Measurements from ENCODE around the gene SRGAP3.

The SRGAP3 gene

DNA sequence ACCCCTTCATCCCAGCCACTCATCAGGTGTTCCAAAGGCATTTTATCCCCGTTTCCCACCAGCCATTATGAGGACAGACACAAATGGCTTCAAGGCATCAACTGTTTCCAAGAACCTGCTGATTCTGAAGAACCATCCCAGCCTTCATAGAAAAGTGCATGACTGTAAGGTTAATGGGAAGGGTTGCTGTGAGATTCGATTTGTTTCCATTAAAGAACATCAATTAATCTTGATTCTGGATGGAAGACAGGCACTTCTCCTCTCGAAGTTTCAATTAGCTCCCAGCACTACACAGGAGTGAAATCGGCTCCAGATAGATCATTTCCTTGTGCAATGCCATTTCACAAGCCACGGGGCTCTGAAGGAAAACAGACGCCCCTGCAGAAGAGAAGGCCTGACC, 25.8 kb downstream of the SRGAP3 start:
- no peak for DNase-seq

DNA sequence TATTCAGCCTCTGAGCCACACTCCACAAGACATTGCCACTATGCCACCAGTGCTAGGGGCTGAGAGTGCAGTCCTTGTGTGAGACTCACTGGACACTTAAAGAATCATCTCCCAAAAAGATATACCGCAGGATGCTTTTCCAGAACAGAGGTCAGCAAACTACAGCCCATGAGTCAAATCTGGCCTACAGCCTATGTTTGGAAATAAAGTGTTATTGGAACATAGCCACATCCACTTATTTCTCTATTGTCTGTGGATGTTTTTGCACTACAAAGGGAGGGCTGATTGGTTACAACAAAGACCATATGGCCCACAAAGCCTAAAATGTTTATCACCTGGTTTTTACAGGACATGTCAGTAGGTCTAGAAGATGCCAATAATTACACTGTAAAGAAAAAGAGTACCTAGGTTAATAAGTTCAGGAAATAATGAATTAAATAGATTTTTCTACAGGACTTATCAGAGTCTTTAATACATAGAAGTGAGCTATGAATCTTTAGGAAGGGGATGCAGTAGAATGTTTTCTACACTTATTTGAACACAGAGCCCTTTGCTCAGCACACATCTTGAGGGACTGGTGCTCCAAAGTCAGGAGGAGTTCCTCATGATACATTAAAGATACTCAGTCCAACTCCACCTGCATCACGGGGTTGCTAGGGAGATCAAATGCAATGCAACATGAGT, 26.3 kb downstream of the SRGAP3 start:
- no peak for DNase-seq

DNA sequence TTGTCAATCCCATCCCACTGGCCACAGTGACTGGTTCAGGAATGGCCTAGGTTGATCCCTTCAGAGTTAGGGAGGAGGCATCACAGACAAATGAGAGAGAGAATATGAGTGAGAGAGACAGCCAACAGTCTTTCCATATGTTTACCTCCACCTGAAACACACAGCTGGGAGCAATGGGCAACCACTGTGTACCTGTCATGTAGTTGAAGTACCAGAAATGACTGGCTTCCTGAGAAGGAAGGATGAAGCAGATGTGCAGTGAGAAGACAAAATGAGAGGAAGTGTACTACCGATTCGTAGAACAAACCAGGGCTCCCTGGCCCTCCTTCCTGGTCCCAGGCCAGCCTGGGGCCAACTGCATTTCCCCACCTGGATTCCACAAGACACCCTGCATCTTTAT, 27.4 kb downstream of the SRGAP3 start:
- no peak for DNase-seq

DNA sequence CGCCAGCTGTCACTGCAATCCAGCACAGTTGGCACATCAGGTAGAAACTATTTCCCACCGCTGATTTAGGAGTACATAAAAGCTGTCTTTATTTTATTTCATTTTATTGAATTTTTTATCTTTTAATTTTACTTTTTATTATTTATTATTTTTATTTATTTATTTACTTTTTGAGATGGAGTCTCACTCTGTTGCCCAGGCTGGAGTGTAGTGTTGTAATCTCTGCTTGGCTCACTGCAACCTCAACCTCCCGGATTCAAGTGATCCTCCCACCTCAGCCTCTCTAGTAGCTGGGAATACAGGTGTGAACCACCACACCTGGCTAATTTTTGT, 31.0 kb downstream of the SRGAP3 start:
- DNase-seq = no peak

DNA sequence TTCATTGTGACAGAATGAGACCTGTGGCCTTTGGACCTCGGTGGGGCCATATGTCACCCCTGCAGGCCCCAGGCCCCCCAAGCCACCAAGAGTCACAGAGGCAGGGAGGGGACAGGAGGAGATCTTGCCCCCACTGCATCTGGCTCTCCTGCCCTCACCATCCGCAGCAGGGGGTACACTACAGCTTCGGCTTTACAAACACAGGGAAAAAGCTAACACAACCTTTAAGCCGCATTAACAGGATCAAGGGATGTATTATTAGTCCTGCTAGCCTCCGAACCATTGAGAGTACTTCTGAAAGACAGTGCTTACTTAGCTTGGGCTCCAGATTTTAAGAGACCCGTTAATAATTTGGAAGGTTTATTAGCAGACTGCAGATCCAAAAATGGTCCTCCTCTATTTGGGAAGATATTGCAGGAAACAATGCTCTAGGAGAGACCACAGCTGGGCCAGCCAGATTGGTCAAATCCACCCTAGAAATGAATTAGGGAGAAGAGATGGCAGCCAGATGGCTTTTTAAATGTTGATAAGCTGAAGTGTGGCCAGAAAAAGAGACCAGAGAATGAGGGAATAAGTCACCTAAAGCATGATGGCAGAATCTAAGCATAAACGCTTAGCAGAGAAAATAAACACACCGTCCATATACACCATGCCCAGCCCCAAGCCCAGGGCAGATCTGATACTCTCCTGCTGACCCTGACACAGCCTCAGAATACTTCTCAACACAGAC, 31.5 kb downstream of the SRGAP3 start:
- DNase-seq = peak; percentile 90

DNA sequence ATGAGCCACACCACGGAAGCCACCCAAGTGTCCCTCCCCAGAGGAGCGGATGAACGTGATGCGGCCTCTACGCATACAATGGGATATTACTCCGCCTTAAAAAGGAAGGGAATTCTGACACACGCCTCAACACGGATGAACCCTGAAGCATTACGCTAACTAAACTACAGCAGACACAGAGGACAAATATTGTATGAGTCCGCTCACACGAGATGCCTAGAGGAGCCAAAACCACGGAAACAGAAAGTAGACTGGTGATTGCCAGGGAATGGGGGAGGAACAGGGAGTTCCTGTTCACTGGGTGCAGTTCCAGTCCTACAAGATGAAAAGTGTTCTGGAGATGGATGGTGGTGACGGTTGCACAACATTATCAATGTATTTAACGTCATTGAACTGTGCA, 32.7 kb downstream of the SRGAP3 start:
- DNase-seq = no peak

DNA sequence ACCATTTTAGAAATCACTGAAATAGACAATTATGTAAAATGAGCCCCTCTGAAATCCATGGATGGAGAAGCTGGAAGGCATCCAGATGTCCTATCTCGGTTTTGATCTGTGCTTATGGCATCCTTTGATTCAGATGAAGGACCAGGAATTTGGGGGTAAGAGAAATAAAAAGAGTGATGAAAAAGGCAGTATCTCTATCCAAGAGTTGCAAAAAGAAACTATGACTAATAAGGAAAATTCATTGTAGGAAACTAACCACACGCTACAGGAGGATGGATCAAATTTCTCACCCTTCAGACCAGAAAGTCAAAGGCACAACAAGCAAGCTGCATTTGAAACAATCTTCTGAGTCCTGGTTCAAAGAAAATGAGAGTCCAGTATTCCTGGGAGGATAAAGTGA, 34.8 kb downstream of the SRGAP3 start:
- DNase-seq = no peak

DNA sequence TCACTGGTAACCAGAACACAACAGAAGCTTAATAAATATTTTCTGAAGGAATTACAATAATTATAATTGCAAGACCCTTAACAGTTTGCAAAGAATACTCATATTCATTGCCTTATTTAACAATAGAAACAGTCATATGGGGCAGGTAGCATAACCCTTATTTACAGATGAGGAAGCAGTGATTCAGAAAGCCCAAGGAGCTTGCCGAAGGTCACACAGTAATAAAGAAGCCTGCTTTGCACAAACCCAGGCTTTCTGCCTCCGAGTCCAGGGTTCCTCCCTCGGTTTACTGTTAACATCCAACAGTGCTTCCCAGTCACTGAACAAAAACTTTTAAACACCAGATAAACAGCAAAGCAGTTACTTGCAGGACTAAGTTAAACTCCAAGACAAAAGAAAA, 35.3 kb downstream of the SRGAP3 start:
- DNase-seq = no peak

DNA sequence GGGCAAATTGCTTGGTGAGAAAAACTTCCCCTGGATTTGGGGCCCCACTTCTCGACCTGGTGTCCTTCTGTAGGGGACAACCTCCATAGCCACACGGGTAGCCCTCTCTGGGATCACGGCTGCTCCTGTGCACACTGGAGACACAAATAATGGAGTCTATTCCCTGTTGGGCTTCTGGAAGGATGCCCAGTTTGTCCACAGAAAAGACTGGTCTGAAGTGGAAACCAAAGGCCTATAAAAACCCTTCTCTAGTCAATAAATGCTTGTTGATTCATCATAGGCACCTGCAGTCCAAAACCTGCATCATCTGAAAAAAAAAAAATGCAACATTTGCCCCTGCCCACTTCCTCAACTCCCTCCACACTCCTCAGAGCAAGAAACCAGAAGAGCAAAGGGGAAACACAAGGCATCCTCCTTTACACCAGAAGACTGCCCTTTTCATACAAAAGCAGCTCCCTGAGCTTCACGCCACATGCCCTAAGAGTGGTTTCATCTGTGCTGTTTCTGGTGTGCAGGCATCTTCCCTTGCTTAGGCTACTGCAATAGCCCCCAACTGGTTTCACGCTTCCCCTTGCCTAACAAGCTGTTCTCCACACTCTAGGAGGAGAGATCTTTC, 36.3 kb downstream of the SRGAP3 start:
- no peak for DNase-seq

DNA sequence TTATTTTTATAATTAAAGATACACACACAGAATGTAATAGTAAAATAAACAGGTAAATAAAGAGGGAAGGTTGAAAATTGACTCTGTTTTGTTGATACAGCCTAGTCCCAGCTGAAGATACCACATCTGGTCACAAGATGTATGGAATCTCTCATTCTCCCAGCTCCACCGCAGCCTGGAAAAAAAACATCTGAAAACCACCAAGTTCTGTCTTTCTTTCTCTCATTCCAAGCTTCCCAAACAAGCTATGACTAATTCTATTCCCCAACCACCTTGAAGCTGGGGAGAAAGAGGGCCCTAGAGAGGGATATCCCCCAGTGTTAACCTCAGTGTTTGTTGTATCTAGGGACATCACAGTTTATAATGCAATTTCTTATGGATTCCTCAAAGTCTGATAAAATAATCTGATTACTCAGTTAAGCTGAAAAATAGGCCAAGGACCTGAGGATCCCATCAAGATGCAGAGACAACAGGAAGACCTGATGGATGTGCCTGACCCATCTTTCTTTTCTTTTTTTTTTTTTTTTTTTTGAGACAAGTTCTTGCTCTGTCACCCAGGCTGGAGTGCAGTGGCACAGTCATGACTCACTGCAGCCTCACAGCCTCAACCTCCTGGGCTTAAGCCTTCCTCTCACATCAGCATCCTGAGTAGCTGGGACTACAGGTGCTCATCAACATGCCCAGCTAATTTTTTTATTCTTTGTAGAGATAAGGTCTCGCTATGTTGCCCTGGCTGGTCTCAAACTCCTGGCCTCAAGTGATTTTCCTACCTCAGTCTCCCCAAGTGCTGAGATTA, 38.1 kb downstream of the SRGAP3 start:
- DNase-seq = no peak

DNA sequence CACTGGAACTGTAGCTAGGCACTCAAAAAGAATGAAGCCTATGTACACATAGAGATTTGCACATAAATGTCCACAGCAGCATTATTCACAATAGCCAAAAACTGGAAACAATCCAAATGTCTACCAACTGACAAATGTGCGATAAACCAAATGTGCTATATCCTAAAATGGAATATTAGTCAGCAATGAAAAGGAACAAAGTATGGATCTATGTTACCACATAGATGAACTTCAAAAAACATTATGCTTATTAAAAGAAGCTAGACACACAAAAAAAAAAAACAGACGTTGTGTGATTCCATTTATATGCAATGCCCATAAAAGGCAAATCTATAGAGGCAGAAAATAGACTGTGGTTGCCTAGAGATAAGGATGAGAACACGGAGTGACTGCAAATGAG, 39.7 kb downstream of the SRGAP3 start:
- no peak for DNase-seq

DNA sequence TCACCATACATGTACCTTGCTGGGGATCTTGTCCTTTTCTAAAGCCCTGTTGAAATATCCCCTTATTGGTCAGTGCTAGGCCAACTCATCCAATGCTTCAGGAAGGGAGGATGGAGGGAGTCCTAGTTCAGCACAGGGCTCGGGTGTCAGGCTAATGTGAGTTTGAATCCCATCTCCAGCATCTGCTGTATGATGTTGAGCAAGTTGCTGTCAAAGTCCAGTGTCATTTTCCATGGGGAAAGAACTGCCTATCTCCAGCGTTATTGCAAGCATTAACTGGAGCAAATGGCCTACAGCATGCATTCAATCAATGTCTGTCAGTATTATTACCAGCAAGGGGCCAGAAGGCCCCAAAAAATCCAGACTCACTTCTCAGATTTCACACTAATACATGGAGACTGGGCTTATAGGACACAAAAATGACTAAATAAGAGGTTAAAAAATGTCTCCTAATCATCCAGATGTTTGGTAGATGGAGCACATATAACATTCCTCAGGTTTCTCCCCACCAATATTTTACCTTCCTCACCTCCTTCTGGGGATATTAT, 40.8 kb downstream of the SRGAP3 start:
- DNase-seq = no peak

DNA sequence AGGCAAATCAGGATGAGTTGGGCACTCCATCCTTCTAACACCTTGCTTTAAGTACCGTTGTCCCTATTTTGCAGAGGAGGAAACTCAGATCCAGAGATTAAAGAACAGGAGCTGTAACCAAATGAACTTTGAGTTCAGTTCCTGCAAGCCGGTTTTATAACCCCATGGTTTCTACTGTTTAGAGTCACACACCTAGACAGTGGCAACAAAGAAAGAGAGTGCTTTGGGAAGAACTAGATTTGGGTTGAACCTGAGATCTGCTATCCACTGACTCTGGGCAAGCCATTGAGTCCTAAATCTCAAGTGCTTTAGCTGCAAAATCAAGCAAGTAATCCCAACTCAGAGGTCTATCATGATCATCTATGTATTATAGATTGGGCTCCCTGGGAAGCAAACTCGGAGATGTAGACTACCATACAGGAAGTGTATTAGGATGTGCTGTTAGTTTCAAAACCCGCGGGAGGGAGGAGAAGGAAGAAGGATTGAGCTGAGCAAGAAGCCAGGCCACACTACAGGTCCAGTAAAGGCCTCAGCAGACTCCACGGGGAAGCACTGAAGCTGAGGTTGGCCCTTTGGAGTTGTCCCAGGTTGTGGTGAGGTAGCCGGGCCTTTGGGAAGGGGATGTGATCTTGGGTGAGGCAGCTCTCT, 42.2 kb downstream of the SRGAP3 start:
- no peak for DNase-seq

DNA sequence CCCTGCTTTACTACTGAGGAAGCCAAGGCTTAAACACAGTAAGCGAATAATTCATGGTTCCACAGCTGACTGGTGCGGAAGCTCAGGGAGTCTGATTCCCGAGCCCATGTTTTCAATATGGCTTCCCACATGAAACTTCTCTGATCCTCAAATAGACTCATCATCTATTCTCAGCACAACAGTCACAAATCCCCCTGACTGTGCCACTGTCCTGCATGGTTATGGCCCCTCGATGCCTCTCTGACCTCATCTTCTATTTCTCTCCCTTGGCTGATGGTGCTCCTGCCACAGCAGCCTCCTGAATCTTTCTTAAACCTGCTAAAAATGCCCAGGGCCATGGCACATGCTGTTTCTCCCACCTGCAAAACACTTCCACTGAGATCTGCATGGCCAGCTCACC, 43.2 kb downstream of the SRGAP3 start:
- no peak for DNase-seq

DNA sequence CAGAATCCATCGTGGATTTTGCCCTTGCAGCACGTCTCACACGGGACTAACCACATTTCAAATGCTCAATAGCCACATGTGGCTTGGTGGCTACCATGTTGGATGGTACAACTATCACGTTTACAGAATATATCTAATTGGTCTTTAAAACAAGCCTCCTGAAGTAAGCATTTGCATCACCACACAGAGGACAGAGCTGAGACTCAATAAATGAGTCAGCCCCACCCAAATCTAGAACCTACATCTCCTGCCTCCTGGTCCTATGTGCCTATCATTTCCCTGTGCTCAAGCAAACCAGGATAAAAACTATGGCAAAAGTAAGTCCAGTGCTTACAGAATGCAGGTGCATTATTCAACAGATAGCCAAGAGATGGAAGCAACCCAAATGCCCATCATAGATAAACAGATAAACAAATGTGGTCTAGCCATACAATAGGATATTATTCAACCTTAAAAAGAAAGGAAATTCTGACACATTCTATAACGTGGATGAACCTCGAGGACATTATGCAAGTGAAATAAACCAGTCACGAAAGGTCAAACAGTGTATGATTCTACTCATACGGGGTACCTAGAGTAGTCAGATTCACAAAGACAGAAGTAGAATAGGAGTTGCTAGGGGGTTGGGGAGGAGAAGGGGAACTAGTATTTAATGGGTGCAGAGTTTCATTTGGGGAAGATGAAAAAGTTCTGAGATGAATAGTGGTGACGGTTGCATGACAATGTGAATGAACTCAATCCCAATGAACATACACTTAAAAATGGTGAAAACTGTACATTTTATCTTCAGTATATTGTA, 43.9 kb downstream of the SRGAP3 start:
- no peak for DNase-seq

DNA sequence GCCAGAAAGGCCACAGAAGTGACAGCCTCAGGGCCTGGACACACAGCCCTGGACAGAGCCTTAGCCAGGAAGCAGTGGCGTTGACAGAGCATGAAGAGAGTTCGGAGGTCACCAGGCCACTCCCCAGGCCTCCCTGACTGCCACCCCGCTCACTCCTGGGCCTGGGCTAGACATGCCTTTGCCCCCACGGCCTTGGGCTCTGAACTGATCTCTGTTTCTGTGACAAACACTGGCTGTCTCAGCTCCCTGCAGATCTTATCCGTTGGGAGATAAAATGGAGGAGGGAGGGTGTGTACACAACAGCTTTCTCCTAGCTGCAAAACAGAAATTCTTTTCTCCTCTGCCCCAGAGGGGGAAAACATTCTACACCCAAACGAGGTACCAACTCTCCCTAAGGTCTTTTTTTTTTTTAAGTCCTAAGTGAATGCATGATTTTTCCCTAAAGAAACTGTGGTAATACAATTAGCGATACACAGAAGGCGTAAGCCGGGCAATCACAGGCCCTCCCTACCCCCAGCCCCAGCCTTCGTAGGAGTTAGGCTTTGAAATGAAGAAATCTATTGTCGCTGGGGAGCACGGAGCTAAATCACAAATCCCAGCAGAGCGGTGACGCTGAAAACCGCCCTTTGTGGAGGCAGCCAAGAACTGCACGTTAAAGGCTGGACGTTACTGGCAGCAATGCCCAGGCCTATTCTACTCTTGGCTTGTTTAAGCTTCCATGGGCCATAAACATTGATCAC, 45.0 kb downstream of the SRGAP3 start:
- DNase-seq = no peak

DNA sequence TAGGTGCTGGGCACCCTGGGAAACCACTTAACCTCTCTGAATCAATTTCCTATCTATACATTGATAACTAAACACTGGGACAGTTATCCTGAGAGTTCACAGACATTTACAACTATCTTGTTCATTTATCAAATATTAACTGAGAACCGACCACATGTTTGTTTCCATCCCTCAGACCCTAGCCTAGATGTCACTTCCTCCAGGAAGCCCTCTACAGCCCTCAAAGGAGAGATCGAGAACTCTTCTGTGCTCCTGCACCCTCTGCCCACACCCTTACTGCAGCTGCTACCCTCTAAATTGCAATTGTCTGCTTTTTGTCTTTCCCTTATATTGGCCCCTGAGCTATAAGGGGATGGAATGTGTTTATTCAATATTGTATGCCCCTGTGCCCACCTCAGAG, 46.1 kb downstream of the SRGAP3 start:
- DNase-seq = no peak

DNA sequence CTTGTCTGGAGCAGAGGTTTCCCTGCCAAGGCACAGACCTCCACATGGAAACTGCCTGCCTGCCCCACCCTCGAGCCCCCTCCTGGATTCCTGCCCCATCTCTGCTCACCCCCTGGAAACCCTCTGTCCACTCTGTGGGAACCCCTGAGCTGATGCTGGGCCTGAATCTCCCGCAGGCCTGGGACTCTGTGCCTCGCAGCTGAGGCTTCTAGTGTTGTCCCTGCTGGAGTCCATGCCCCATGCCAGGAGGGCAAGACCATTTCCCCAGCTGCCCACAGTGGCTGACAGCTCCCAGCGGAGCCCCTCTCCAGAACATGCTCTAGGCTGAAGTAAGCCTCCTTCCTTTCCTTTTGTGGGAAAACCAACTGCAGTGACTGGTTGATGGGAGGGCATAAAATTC, 46.9 kb downstream of the SRGAP3 start:
- DNase-seq = no peak

DNA sequence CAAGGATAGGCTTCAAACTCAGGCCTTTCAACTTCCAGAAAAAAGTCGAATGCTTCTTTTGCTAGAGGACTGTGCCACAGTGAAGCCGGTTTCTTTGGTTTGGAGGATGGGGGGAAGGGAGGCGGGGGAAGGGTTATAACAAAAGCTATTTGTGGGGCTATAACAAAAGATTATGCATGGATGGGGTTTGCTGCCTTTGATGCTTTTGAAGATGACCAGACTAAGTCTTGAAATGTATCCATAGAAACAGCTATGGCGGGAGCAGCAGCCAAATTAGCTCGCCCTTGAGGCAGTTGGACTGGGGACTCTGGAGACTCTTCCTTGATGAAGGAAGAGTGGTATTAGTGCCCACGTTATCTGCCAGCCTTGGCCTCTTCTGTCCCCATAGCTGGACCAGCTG, 47.5 kb downstream of the SRGAP3 start:
- no peak for DNase-seq

DNA sequence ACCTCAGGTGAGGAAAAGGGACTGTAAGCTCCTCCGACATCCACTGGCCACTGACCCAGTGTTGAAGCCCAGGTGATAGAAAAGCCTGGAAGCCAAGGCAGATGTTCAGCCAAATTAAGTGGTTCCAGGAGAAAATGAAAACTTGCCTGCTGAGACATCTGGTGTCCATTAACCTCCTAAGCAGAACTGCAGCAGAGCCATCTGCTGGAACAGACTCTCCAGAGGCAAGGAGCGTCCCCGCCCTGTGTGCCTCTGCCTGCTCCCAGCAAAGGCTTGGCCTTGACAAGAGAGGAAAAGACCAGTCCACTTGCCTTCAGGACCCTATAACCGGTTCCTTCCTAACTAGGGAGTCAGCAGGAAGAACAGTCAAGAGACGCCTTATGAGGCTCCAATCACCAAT, 48.2 kb downstream of the SRGAP3 start:
- DNase-seq = peak; percentile 82

DNA sequence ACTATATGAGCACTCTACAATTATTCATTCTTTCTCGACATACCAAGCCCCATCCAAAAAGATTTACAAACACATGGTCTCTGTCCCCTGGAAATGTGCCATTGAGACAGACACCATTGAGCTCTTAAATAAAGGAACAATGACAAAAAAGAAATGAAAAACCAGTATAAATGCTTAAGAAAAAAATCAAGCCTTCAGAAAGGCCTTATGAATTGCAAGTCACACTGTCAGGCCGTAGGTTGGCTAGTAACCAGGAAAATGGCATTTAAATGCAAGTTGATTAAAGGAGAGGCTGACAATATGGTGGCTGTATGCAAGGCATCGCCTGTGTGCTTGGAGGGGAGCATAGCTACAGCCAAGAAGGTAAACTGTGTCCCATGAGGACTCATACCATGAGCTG, 49.7 kb downstream of the SRGAP3 start:
- DNase-seq = no peak
